ENCODE results near the gene NBEA.
"Not testable (repeated sequence)": the region's sequence is repeated elsewhere in the genome, so short reads cannot be mapped to it uniquely, and the experiment has no call there.

DNA sequence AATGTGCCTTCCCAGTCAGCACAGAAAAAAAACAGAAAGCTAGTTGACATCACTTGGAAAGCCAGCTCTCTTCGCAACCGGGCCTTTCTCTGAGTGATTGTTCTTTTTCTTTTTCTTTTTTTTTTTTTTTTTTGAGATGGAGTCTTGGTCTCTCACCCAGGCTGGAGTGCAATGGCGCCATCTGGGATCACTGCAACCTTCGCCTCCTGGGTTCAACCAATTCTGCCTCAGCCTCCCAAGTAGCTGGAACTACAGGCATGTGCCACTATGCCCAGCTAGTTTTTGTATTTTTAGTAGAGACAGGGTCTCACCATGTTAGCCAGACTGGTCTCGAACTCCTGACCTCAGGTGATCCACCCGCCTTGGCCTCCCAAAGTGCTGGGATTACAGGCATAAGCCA is 735.8 kb downstream of the NBEA start:
- not testable (repeated sequence) for TF ChIP-seq POLR2AphosphoS5 (IDR thresholded peaks at IDR 0.05)
- TF ChIP-seq, protein P1, sequence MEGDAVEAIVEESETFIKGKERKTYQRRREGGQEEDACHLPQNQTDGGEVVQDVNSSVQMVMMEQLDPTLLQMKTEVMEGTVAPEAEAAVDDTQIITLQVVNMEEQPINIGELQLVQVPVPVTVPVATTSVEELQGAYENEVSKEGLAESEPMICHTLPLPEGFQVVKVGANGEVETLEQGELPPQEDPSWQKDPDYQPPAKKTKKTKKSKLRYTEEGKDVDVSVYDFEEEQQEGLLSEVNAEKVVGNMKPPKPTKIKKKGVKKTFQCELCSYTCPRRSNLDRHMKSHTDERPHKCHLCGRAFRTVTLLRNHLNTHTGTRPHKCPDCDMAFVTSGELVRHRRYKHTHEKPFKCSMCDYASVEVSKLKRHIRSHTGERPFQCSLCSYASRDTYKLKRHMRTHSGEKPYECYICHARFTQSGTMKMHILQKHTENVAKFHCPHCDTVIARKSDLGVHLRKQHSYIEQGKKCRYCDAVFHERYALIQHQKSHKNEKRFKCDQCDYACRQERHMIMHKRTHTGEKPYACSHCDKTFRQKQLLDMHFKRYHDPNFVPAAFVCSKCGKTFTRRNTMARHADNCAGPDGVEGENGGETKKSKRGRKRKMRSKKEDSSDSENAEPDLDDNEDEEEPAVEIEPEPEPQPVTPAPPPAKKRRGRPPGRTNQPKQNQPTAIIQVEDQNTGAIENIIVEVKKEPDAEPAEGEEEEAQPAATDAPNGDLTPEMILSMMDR (IDR thresholded peaks at IDR 0.05): not testable (repeated sequence)

Data from breast epithelium (tissue), 3 donors.